ENCODE results near the gene PDCD1LG2. TPM values are rescaled to one million over a fixed set of nuclear protein-coding genes. Genes with fewer than 3 reads are reported as not detected.

Gene PDCD1LG2
- total and polyA plus RNA-seq, 2 of the 8 experiments (the other 6 are each of a cell fraction or from before 2014, with no cell fraction given): not detected

DNA sequence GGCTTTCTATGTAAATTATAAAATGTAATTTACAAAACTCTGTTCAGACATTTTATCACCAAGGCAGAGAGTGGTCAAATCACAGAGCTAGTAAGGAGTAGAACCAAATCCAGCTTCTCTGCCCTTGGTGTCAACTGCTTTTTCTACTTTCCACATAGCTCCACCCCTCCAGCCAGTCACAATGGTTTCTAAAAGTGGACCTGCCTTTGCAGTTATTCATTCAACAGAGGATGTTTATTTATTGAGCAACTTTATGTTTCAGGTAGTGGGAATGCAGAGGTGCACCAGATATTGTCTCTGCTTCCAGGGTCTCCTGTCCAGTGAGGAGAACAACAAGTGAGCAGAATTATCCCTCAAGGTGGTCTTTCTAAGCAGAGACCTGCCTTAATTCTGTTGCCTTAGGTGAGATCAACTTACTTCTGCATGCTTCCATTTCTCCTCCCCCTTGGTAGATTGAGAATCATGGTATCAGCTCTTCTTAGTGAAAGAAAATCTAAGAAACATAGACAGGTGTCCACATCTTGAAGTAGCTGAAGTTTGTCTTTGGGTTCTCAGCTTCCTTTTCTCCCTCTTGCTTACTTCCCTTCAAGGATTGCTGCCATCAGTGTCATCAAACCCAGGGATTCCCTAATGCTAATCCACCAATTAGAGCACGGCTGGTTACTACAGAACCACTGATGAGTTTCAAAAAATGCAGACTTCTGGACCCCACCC, 17.2 kb upstream of the PDCD1LG2 start:
- DNase-seq (ENCODE audit: low read depth in 1 of 2, low spot score in 2 of 2) (no peak), FAIRE-seq (no peak)
- Histone ChIP-seq H3K4me2 (ENCODE audit: insufficient read depth in 1 of 2, low read depth in 2 of 2, low read length in 2 of 2) (no peak overlapping the region), H4K8ac (ENCODE audit: extremely low read depth, insufficient read depth, low read length) (no peak overlapping the region), H3K79me2 (ENCODE audit: control insufficient read depth in 1 of 2, insufficient read depth in 2 of 2, low read length in 2 of 2) (no peaks in the 10 kb centered on the region), H3K4me1 (replicated peaks in 1 of 4; ENCODE audit: control insufficient read depth in 3 of 4, insufficient read depth in 4 of 4, low read length in 3 of 4) (no peaks in the 10 kb centered on the region), H3K18ac (ENCODE audit: extremely low read depth, low read length) (no peak overlapping the region), H3K36me3 (ENCODE audit: control insufficient read depth in 2 of 4, insufficient read depth in 4 of 4, low read length in 3 of 4) (no peaks in the 10 kb centered on the region), H3K4ac (replicated peaks; ENCODE audit: insufficient read length, low read depth, low read length) (no peak overlapping the region), H4K91ac (replicated peaks; ENCODE audit: insufficient read length, low read length) (no peak overlapping the region), H3K27me3 (replicated peaks in 1 of 4; ENCODE audit: control insufficient read depth in 3 of 4, extremely low read depth in 1 of 4, insufficient read depth in 3 of 4, low read length in 3 of 4) (no peaks in the 10 kb centered on the region), H2AFZ (ENCODE audit: low read length) (no peak overlapping the region), H3K79me1 (ENCODE audit: low read depth, low read length) (no peaks in the 10 kb centered on the region), H2BK20ac (ENCODE audit: low read length) (no peak overlapping the region), H3K23me2 (ENCODE audit: low read depth, low read length) (no peaks in the 10 kb centered on the region), H2BK15ac (ENCODE audit: low read length) (no peak overlapping the region), H3K4me3 (ENCODE audit: extremely low read depth in 1 of 4, insufficient read depth in 2 of 4, low read depth in 3 of 4, low read length in 4 of 4) (no peak overlapping the region), H3K14ac (ENCODE audit: insufficient read length) (no peak overlapping the region), H3K23ac (ENCODE audit: insufficient read length) (no peak overlapping the region), H2BK12ac (ENCODE audit: low read depth, low read length) (no peak overlapping the region), H3K9ac (replicated peaks in 1 of 4; ENCODE audit: extremely low read depth in 1 of 4, low read depth in 3 of 4, low read length in 3 of 4) (no peak overlapping the region), H4K5ac (ENCODE audit: insufficient read length, low read depth, low read length) (no peak overlapping the region), H3K9me3 (ENCODE audit: insufficient read depth in 2 of 2, low read depth in 1 of 2, low read length in 1 of 2) (peaks cover 0 to 4% of the 10 kb centered on the region in 2 experiments; a peak in 1 of 4 replicates), H2BK120ac (replicated peaks; ENCODE audit: low read depth, low read length) (no peak overlapping the region), H3K27ac (ENCODE audit: low read depth, low read length) (no peak overlapping the region), H2BK5ac (ENCODE audit: low read depth, low read length) (no peak overlapping the region), H3K56ac (replicated peaks; ENCODE audit: insufficient read length, low read depth, low read length) (no peak overlapping the region), H2AK5ac (ENCODE audit: low read depth, low read length) (no peak overlapping the region), H4K20me1 (replicated peaks in 1 of 2; ENCODE audit: control insufficient read depth in 1 of 2, insufficient read depth in 2 of 2, low read length in 2 of 2) (no peaks in the 10 kb centered on the region)
- 83% methylated on average over 1 of the region's 1 CpG; no CpG with 5 or more reads in 1 of the 2 experiments for WGBS, 2 experiments (ENCODE audit: extremely low coverage in 1 of 2, insufficient coverage in 1 of 2, insufficient read length in 1 of 2, insufficient replicate concordance in 2 of 2, low coverage in 1 of 2, low lambda C conversion rate in 2 of 2, missing lambda C conversion rate in 1 of 2)
- CTCF ChIA-PET (ENCODE audit: partially characterized antibody): interaction anchor here (1.1 to 1.2 kb wide), 2 partner anchors 43 to 51 kb away, joined by 4 read pairs; partner anchors contain the start of gene CD274
- TF ChIP-seq RXRA (IDR thresholded peaks at IDR 0.05; ENCODE audit: insufficient read depth, low read depth, low read length): no peak
- TF ChIP-seq CHD2 (IDR thresholded peaks at IDR 0.05; ENCODE audit: low read length): no peak
- no peak for TF ChIP-seq KDM1A (IDR thresholded peaks at IDR 0.05; ENCODE audit: borderline replicate concordance, low read length)
- no peak for TF ChIP-seq TCF12 (IDR thresholded peaks at IDR 0.05; ENCODE audit: low read depth, low read length)
- POLR2A ChIA-PET (ENCODE audit: partially characterized antibody): interaction anchor here (0.6 kb wide), 1 partner anchor 206 kb away, joined by 4 read pairs; no protein-coding TSS in a partner anchor
